Measurements from ENCODE around the gene PGAP6. TPM values are rescaled to one million over a fixed set of nuclear protein-coding genes. Genes with fewer than 3 reads are reported as not detected.
A peak's percentile ranks its signal among the peaks of the same experiment; 100 is the strongest.

Gene PGAP6
- total and polyA plus RNA-seq, 2 of the 13 experiments (the other 11 are each of a cell fraction or from before 2014, with no cell fraction given): 52.7 to 136 TPM

- TF ChIP-seq ZNF281 (CRISPR knock-in tag; IDR thresholded peaks at IDR 0.05; ENCODE audit: borderline replicate concordance) (no peak), THYN1 (CRISPR knock-in tag; IDR thresholded peaks at IDR 0.05; ENCODE audit: borderline replicate concordance, low read depth) (no peak), ZNF660 (CRISPR knock-in tag; IDR thresholded peaks at IDR 0.05; ENCODE audit: borderline replicate concordance, low read depth) (no peak), NR2F6 (IDR thresholded peaks at IDR 0.05) (peak; percentile 62; the same call in 1 of the 2 replicates), NR2F6 (CRISPR knock-in tag; IDR thresholded peaks at IDR 0.05) (peak; percentile 54; the same call in 1 of the 2 replicates), SUZ12 (IDR thresholded peaks at IDR 0.05; ENCODE audit: low read depth, low read length) (no peak), BRCA1 (CRISPR knock-in tag; IDR thresholded peaks at IDR 0.05) (no peak), KMT2A (CRISPR knock-in tag; IDR thresholded peaks at IDR 0.05) (peak; percentile 78), MIER3 (CRISPR knock-in tag; IDR thresholded peaks at IDR 0.05; ENCODE audit: borderline replicate concordance) (peak; percentile 81; the same call in 1 of the 2 replicates), ZNF280D (CRISPR knock-in tag; IDR thresholded peaks at IDR 0.05) (0 out of 2 replicates have a peak, but pooled peaks have one; percentile 63), FOXA1 (IDR thresholded peaks at IDR 0.05) (no peak), FOXA1 (CRISPR knock-in tag; IDR thresholded peaks at IDR 0.05) (no peak), CHD2 (IDR thresholded peaks at IDR 0.05; ENCODE audit: low read depth, low read length) (0 out of 2 replicates have a peak, but pooled peaks have one; percentile 9), ZNF468 (CRISPR knock-in tag; IDR thresholded peaks at IDR 0.05) (no peak), ZNF124 (CRISPR knock-in tag; IDR thresholded peaks at IDR 0.05) (0 out of 2 replicates have a peak, but pooled peaks have one; percentile 72), FOXM1 (CRISPR knock-in tag; IDR thresholded peaks at IDR 0.05) (no peak), ZNF329 (CRISPR knock-in tag; IDR thresholded peaks at IDR 0.05; ENCODE audit: low read depth) (peak; percentile 100), POLR2AphosphoS2 (IDR thresholded peaks at IDR 0.05; ENCODE audit: low read depth, low read length) (no peak), U2AF2 (IDR thresholded peaks at IDR 0.05; ENCODE audit: low read depth, low read length) (no peak), GATAD1 (CRISPR knock-in tag; IDR thresholded peaks at IDR 0.05) (peak; percentile 44), SMYD3 (CRISPR knock-in tag; IDR thresholded peaks at IDR 0.05) (peak; percentile 73; the same call in 1 of the 2 replicates), ZNF704 (CRISPR knock-in tag; IDR thresholded peaks at IDR 0.05; ENCODE audit: borderline replicate concordance) (no peak), IKZF5 (CRISPR knock-in tag; IDR thresholded peaks at IDR 0.05) (peak; percentile 66; the same call in 1 of the 2 replicates)
These were observed 19.7 kb downstream of the PGAP6 start (continued) for GRCh38 chr16:361872-362701.
